DMS53 (cell line): ENCODE measurements around the gene RBFA.

Experiments
- DNase-seq: peaks from one replicate; lab custom pipeline; 2025; lab: John Stamatoyannopoulos, UW

Gene RBFA

GRCh38 chr18:80074697-80075096 is 40.5 kb downstream of the RBFA start:
- DNase-seq = no peak

GRCh38 chr18:80075940-80076339 is 41.7 kb downstream of the RBFA start:
- DNase-seq = no peak

DNA sequence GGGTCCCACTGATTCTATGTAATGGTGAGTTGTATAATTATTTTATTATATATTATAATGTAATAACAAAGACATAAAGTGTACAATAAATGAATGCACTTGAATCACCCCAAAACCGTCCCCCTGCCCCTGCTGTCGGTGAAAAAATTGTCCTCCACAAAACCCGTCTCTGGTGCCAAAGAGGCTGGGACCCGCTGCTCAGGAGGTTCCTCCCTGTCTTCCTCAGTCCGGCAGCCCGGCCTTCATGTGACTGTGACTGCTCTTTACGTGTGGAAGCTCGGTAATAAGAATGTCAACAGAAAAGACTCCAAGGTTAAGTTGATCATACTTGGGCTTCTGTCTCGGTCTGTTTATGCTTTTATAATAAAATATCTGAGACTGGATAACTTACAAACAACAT is 42.1 kb downstream of the RBFA start:
- DNase-seq = no peak

DNA sequence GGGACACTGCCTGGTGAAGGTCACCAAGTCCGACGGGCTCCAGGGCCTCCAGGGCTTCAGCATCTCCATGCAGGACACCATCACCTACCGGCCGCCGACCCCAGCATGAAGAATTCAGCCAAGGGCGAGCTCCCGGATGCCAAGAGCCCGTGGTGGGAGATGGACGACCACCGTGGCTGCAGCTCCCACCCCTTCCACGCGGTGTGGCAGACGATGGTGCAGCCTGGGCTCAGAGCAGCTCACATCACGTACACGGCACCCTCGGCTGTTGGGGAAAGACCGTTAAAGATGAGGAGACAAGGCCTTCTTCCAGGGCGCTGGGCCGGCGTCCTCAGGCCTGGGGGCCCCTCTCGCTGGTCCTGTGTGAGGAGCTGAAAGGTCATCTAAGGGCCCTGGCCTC is 43.6 kb downstream of the RBFA start:
- no peak for DNase-seq
